ENCODE measurements around the gene CIBAR2. TPM values are rescaled to one million over a fixed set of nuclear protein-coding genes. Genes with fewer than 3 reads are reported as not detected.
A peak's percentile ranks its signal among the peaks of the same experiment; 100 is the strongest.

CIBAR2 gene
- total and polyA plus RNA-seq, 4 experiments from 2014 or later, result not detected

- H3K4me1 Mint-ChIP-seq, result no peaks in the 10 kb centered on the region
- H3K27me3 Mint-ChIP-seq, result no peaks in the 10 kb centered on the region
- ChIA-PET POLR2A (ENCODE audit: partially characterized antibody) (no interaction called here), CTCF (ENCODE audit: partially characterized antibody) (interaction anchor here (1.2 kb wide), 1 partner anchor 11 kb away, joined by 3 read pairs; no protein-coding TSS in a partner anchor)
- H3K4me1 ChIP-seq (ENCODE audit: insufficient read depth, low read length), result no peaks in the 10 kb centered on the region
- intact Hi-C loops (cut with micrococcal nuclease), result no loop called here
- H3K27ac ChIP-seq (ENCODE audit: low read depth, low read length), result no peak overlapping the region
- H3K4me3 ChIP-seq (ENCODE audit: low read length in 2 of 2), result no peak overlapping the region
- no peaks in the 10 kb centered on the region for H3K9me3 Mint-ChIP-seq
- H3K27me3 ChIP-seq (ENCODE audit: insufficient read depth, low read length), result no peaks in the 10 kb centered on the region
- peaks cover 28% of the 10 kb centered on the region for H3K36me3 ChIP-seq (ENCODE audit: insufficient read depth, low read length)
- no peak for DNase-seq
- peaks cover 42 to 44% of the 10 kb centered on the region in 2 donors for H3K36me3 Mint-ChIP-seq
- no peak overlapping the region for H3K4me3 Mint-ChIP-seq
- no peaks in the 10 kb centered on the region for H3K9me3 ChIP-seq (ENCODE audit: control insufficient read depth in 1 of 2, low read length in 2 of 2)
- peak overlapping the region in 2 of 7 donors; percentile 18 to 69 for H3K27ac Mint-ChIP-seq
Observed at GRCh38 chr16:85074225-85074914, 37.9 kb downstream of the CIBAR2 start.

DNA sequence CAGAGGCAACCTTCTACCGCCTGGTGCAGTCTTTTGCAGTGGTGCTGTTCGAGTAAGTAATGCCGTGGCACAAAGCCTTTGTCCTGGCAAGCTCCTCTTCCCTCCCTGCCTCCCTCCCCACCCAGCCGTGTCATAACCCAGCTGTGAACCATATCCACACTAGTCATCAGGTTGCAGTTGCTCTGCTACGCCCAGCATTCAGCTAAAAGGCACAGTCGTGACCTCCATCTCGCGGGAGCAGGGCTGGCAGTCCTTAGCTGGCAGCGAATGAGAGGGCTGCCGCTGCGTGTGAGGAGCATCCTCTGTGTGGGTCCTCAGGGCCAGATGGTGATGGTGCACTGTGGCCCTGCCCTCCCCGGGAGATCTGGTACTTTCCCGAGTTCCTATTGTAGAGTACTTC lies 39.3 kb downstream of the CIBAR2 start:
- intact Hi-C loops (cut with micrococcal nuclease), result no loop called here
- peaks cover 33 to 40% of the 10 kb centered on the region in 2 donors for H3K36me3 Mint-ChIP-seq
- CTCF ChIA-PET (ENCODE audit: partially characterized antibody), result interaction anchor here (2.3 kb wide), 1 partner anchor 14 kb away, joined by 12 read pairs; no protein-coding TSS in a partner anchor

GRCh38 chr16:85072076-85072860 lies 40.0 kb downstream of the CIBAR2 start:
- H3K36me3 Mint-ChIP-seq, result peaks cover 31 to 39% of the 10 kb centered on the region in 2 donors

More for the DNA sequence above, 39.3 kb downstream of the CIBAR2 start:
- Mint-ChIP-seq H3K4me1 (no peaks in the 10 kb centered on the region), H3K4me3 (no peak overlapping the region), H3K27me3 (no peaks in the 10 kb centered on the region), H3K27ac (peak overlapping the region in 1 of 7 donors; percentile 36), H3K9me3 (no peaks in the 10 kb centered on the region)
- Histone ChIP-seq H3K27ac (ENCODE audit: low read depth, low read length) (no peak overlapping the region), H3K4me1 (ENCODE audit: insufficient read depth, low read length) (no peaks in the 10 kb centered on the region), H3K4me3 (ENCODE audit: low read length in 2 of 2) (no peak overlapping the region), H3K36me3 (ENCODE audit: insufficient read depth, low read length) (peaks cover 18% of the 10 kb centered on the region), H3K27me3 (ENCODE audit: insufficient read depth, low read length) (no peaks in the 10 kb centered on the region), H3K9me3 (ENCODE audit: control insufficient read depth in 1 of 2, low read length in 2 of 2) (no peaks in the 10 kb centered on the region)
- POLR2A ChIA-PET (ENCODE audit: partially characterized antibody), result no interaction called here
- no peak for DNase-seq

GRCh38 chr16:85069171-85069570 lies 43.1 kb downstream of the CIBAR2 start:
- H3K27ac ChIP-seq (ENCODE audit: low read depth, low read length), result no peak overlapping the region
- H3K9me3 ChIP-seq (ENCODE audit: control insufficient read depth in 1 of 2, low read length in 2 of 2), result no peaks in the 10 kb centered on the region
- POLR2A ChIA-PET (ENCODE audit: partially characterized antibody), result interaction anchor here (1.1 kb wide), 1 partner anchor 22 kb away, joined by 3 read pairs; no protein-coding TSS in a partner anchor
- H3K4me1 Mint-ChIP-seq, result peaks cover 0 to 4% (median 0%) of the 10 kb centered on the region in 4 donors
- no peaks in the 10 kb centered on the region for H3K9me3 Mint-ChIP-seq
- no peaks in the 10 kb centered on the region for H3K27me3 Mint-ChIP-seq
- no peak overlapping the region for H3K4me3 Mint-ChIP-seq
- H3K36me3 ChIP-seq (ENCODE audit: insufficient read depth, low read length), result peaks cover 14% of the 10 kb centered on the region
- CTCF ChIA-PET (ENCODE audit: partially characterized antibody), result interaction anchor here (1.3 kb wide), 1 partner anchor 36 kb away, joined by 4 read pairs; no protein-coding TSS in a partner anchor
- H3K27me3 ChIP-seq (ENCODE audit: insufficient read depth, low read length), result no peaks in the 10 kb centered on the region
- H3K27ac Mint-ChIP-seq, result no peak overlapping the region
- DNase-seq, result no peak
- intact Hi-C loops (cut with micrococcal nuclease), result no loop called here
- H3K4me1 ChIP-seq (ENCODE audit: insufficient read depth, low read length), result no peaks in the 10 kb centered on the region
- H3K36me3 Mint-ChIP-seq, result peaks cover 25 to 27% of the 10 kb centered on the region in 2 donors
- H3K4me3 ChIP-seq (ENCODE audit: low read length in 2 of 2), result no peak overlapping the region

More at GRCh38 chr16:85072076-85072860, 40.0 kb downstream of the CIBAR2 start:
- Histone ChIP-seq H3K36me3 (ENCODE audit: insufficient read depth, low read length) (peaks cover 17% of the 10 kb centered on the region), H3K9me3 (ENCODE audit: control insufficient read depth in 1 of 2, low read length in 2 of 2) (no peaks in the 10 kb centered on the region), H3K4me3 (ENCODE audit: low read length in 2 of 2) (no peak overlapping the region), H3K27ac (ENCODE audit: low read depth, low read length) (no peak overlapping the region), H3K4me1 (ENCODE audit: insufficient read depth, low read length) (no peaks in the 10 kb centered on the region), H3K27me3 (ENCODE audit: insufficient read depth, low read length) (no peaks in the 10 kb centered on the region)
- no peak for DNase-seq
- intact Hi-C loops (cut with micrococcal nuclease), result no loop called here
- ChIA-PET CTCF (ENCODE audit: partially characterized antibody) (interaction anchor here (2.3 kb wide), 1 partner anchor 15 kb away, joined by 12 read pairs; no protein-coding TSS in a partner anchor), POLR2A (ENCODE audit: partially characterized antibody) (no interaction called here)
- Mint-ChIP-seq H3K27ac (peak overlapping the region in 1 of 7 donors; percentile 24), H3K4me1 (no peaks in the 10 kb centered on the region), H3K27me3 (no peaks in the 10 kb centered on the region), H3K9me3 (no peaks in the 10 kb centered on the region), H3K4me3 (no peak overlapping the region)

DNA sequence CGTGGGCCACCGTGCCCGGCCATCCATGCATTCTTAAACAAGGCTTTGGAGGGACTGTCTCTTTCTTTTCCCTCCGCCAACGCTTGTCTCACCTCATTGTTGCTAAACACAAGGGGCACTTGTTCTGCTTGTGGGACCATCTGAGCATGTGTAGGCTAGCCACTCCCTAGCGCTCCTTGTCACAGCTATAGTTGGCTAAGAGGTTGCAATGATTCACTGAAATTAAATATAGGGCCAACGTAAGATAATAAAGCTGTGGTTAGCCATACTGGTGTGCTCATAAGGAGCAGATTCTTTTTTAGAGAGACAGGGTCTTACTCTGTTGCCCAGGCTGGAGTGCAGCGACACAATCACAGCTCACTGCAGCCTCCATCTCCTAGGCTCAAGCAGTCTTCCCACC lies 43.5 kb downstream of the CIBAR2 start:
- Histone ChIP-seq H3K27me3 (ENCODE audit: insufficient read depth, low read length) (no peaks in the 10 kb centered on the region), H3K4me3 (ENCODE audit: low read length in 2 of 2) (no peak overlapping the region), H3K36me3 (ENCODE audit: insufficient read depth, low read length) (peaks cover 14% of the 10 kb centered on the region), H3K9me3 (ENCODE audit: control insufficient read depth in 1 of 2, low read length in 2 of 2) (no peaks in the 10 kb centered on the region), H3K27ac (ENCODE audit: low read depth, low read length) (no peak overlapping the region), H3K4me1 (ENCODE audit: insufficient read depth, low read length) (no peaks in the 10 kb centered on the region)
- H3K4me1 Mint-ChIP-seq, result peaks cover 0 to 4% (median 0%) of the 10 kb centered on the region in 4 donors
- intact Hi-C loops (cut with micrococcal nuclease), result no loop called here
- DNase-seq, result no peak
- no peaks in the 10 kb centered on the region for H3K9me3 Mint-ChIP-seq
- peaks cover 25 to 26% of the 10 kb centered on the region in 2 donors for H3K36me3 Mint-ChIP-seq
- POLR2A ChIA-PET (ENCODE audit: partially characterized antibody), result interaction anchor here (1.1 kb wide), 1 partner anchor 22 kb away, joined by 3 read pairs; no protein-coding TSS in a partner anchor
- H3K27ac Mint-ChIP-seq, result no peak overlapping the region
- no peaks in the 10 kb centered on the region for H3K27me3 Mint-ChIP-seq
- CTCF ChIA-PET (ENCODE audit: partially characterized antibody), result interaction anchor here (1.3 kb wide), 1 partner anchor 36 kb away, joined by 4 read pairs; no protein-coding TSS in a partner anchor
- H3K4me3 Mint-ChIP-seq, result no peak overlapping the region

- H3K4me1 Mint-ChIP-seq, result peaks cover 0 to 9% (median 2%) of the 10 kb centered on the region in 4 donors
- peaks cover 9% of the 10 kb centered on the region for H3K36me3 ChIP-seq (ENCODE audit: insufficient read depth, low read length)
- H3K36me3 Mint-ChIP-seq, result peaks cover 18 to 20% of the 10 kb centered on the region in 2 donors
- H3K27me3 ChIP-seq (ENCODE audit: insufficient read depth, low read length), result no peaks in the 10 kb centered on the region
- no peak overlapping the region for H3K27ac ChIP-seq (ENCODE audit: low read depth, low read length)
- no peak overlapping the region for H3K27ac Mint-ChIP-seq
- intact Hi-C loops (cut with micrococcal nuclease), result no loop called here
- no peaks in the 10 kb centered on the region for H3K4me1 ChIP-seq (ENCODE audit: insufficient read depth, low read length)
- no peak overlapping the region for H3K4me3 ChIP-seq (ENCODE audit: low read length in 2 of 2)
- ChIA-PET CTCF (ENCODE audit: partially characterized antibody) (interaction anchor here (0.7 kb wide), 1 partner anchor 28 kb away, joined by 3 read pairs; no protein-coding TSS in a partner anchor), POLR2A (ENCODE audit: partially characterized antibody) (no interaction called here)
- H3K27me3 Mint-ChIP-seq, result no peaks in the 10 kb centered on the region
- no peaks in the 10 kb centered on the region for H3K9me3 Mint-ChIP-seq
- H3K4me3 Mint-ChIP-seq, result no peak overlapping the region
- DNase-seq, result no peak
- no peaks in the 10 kb centered on the region for H3K9me3 ChIP-seq (ENCODE audit: control insufficient read depth in 1 of 2, low read length in 2 of 2)
Observed at GRCh38 chr16:85067426-85067825, 44.8 kb downstream of the CIBAR2 start.

GRCh38 chr16:85067024-85067423 lies 45.2 kb downstream of the CIBAR2 start:
- H3K27me3 ChIP-seq (ENCODE audit: insufficient read depth, low read length), result no peaks in the 10 kb centered on the region
- Mint-ChIP-seq H3K27ac (no peak overlapping the region), H3K27me3 (no peaks in the 10 kb centered on the region), H3K36me3 (peaks cover 18 to 20% of the 10 kb centered on the region in 2 donors), H3K4me1 (peaks cover 0 to 9% (median 2%) of the 10 kb centered on the region in 4 donors), H3K9me3 (no peaks in the 10 kb centered on the region), H3K4me3 (no peak overlapping the region)
- peaks cover 8% of the 10 kb centered on the region for H3K36me3 ChIP-seq (ENCODE audit: insufficient read depth, low read length)
- DNase-seq, result no peak
- H3K9me3 ChIP-seq (ENCODE audit: control insufficient read depth in 1 of 2, low read length in 2 of 2), result no peaks in the 10 kb centered on the region
- no peak overlapping the region for H3K27ac ChIP-seq (ENCODE audit: low read depth, low read length)
- CTCF ChIA-PET (ENCODE audit: partially characterized antibody), result interaction anchor here (0.7 kb wide), 1 partner anchor 28 kb away, joined by 3 read pairs; no protein-coding TSS in a partner anchor
- POLR2A ChIA-PET (ENCODE audit: partially characterized antibody), result no interaction called here
- H3K4me1 ChIP-seq (ENCODE audit: insufficient read depth, low read length), result no peaks in the 10 kb centered on the region
- H3K4me3 ChIP-seq (ENCODE audit: low read length in 2 of 2), result no peak overlapping the region
- intact Hi-C loops (cut with micrococcal nuclease), result no loop called here
